Activated naive CD4-positive, alpha-beta T cell treated with anti-CD3 and anti-CD28 coated beads, Interleukin-2, amount 10 ng/mL, durations not matched to agents 5 hours and 36 hours (primary cell): ENCODE data around the gene SYT8. TPM values are rescaled to one million over a fixed set of nuclear protein-coding genes. Genes with fewer than 3 reads are reported as not detected.

Experiments
- microRNA-seq: library from miRNA; unstranded; fragments of <30 nt; microRNA quantifications from one replicate; pipeline ENCODE4 v1.2.0, GENCODE V29; 2022; ENCODE audit warnings: borderline microRNAs expressed, borderline replicate concordance
- total RNA-seq, 2 experiments: library from RNA; stranded (reverse); gene quantifications; one replicate each; pipeline ENCODE4 v1.2.3, GENCODE V29; 2021

Gene SYT8, protein sequence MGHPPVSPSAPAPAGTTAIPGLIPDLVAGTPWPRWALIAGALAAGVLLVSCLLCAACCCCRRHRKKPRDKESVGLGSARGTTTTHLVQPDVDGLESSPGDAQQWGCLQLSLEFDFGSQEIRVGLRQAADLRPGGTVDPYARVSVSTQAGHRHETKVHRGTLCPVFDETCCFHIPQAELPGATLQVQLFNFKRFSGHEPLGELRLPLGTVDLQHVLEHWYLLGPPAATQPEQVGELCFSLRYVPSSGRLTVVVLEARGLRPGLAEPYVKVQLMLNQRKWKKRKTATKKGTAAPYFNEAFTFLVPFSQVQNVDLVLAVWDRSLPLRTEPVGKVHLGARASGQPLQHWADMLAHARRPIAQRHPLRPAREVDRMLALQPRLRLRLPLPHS
- not detected for total RNA-seq

DNA sequence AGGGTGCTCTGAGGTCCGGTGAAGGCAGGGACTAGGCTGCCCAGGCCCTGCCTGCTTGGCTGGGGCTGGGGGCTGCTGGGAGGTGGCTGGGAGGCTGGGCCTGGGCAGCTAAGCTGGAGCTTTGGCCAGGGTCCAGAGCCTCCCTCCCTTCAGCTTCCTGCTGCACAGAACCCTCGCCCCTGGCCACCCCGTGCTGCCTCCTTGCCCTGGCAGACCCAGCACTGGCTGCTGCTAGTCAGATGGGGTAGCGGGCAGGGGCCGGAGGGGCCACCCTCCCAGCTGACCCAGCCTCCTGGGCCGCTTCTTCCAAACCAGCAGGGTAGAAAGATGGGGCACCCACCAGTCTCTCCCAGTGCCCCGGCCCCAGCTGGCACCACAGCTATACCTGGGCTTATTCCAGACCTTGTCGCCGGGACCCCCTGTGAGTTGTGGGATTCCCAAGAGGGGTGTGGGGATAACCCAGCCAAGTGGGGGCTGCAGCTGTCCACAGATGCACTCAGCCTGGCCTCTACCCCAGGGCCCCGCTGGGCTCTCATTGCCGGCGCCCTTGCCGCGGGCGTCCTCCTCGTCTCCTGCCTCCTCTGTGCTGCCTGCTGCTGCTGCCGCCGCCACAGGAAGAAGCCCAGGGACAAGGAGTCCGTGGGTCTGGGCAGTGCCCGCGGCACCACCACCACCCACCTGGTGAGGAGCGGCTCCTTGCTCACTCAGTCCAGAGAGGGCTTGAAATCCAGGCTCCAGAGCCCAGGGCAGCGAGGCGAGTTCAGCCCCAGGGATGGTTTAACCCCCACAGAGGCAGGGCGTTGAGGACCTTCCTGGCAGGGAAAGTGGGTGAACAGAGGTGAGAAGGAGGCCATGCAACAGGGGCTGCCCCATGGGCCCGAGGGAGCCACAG, at the start of gene SYT8:
Gene SYT8 (plus strand): TSS at position 212 of the 892 bp plus-strand sequence. CDS start 116 bp downstream, at position 328.

DNA sequence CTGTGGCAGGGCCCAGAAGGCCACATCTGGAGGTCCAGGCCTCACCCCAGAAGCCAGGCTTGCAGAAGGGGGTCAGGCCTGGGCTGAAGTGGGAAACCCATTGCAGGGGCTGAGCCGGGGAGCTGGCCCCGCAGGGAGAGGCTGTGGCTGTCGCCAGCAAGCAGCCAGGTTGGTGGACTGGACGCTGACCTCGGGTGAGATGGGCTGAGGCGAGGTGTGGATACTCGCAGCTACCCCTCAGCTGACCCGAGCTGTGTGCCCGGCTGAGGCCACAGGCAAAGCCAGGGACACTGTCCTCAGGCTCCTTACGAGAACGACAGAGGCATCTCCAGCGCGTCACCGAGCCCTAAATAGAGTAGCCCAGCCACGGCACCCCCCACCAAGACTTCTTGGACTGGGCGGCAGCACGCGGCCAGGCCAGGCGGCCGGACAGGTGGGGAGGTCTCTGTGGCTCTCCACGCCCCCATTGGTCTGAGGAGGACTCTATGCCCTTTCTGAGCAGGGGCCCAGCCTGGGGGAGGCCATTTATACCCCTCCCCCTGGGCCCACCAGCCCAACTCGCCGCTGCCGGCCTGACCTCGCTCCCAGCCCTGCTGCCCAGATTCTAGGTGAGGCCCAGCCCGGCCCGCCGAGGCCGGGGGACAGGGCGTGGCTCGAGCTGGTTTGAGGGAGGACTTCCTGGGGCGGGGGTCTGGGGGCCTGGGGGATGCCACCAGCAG, 3.8 kb downstream of the SYT8 start, which contains the start of gene TNNI2:
Gene TNNI2 (plus strand): TSS at position 556 of the 719 bp plus-strand sequence. CDS start 716 bp downstream, outside the sequence.

DNA sequence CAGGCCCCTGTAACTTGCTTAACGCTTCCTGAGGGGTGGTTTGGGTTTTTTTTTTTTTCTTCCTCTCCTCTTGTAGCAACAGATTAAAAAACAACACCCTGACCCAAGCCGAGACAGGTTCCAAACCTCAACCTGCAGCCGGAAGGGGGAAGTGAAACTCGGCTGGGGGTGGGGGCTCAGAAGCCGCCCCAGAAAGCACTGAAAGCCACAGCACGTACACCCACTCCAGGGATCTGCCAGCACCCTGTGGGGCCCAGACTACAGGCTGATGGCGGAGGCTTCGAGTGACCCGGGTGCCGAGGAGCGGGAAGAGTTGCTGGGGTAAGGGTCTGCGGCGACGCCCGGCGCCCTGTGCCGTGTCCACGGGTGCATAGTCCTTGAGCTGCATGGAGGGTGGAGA, 18.1 kb downstream of the SYT8 start, which contains the start of gene LSP1:
Gene LSP1 (plus strand): TSS at position 208 of the 400 bp plus-strand sequence. CDS start 61 bp downstream, at position 269.

Small RNA genes lying within 50 kb of the gene (microRNA-seq; reads per million reads assigned to microRNA genes)
- gene MIR4298 (not detected), gene MIR7847 (not detected)

Other genes starting within 250 kb of the SYT8 start
- not detected for gene KRTAP5-1, start 249.7 kb upstream of the SYT8 start, total RNA-seq
- gene KRTAP5-2, start 236.7 kb upstream of the SYT8 start, total RNA-seq, result not detected
- not detected for gene KRTAP5-3, start 226.5 kb upstream of the SYT8 start, total RNA-seq
- not detected for gene KRTAP5-4, start 212.9 kb upstream of the SYT8 start, total RNA-seq
- not detected for gene KRTAP5-5, start 205.2 kb upstream of the SYT8 start, total RNA-seq
- gene KRTAP5-6, start 137.8 kb upstream of the SYT8 start, total RNA-seq, result not detected
- 1 to 10 TPM in 1 of 2 experiments, under 1 TPM in 1; 0.68 to 1.5 TPM for gene IFITM10, start 84.4 kb upstream of the SYT8 start, total RNA-seq
- 100 to 1,000 TPM; 166 to 171 TPM for gene CTSD, start 71.1 kb upstream of the SYT8 start, total RNA-seq
- gene TNNI2, start 4.0 kb downstream of the SYT8 start, total RNA-seq, result not detected
- 100 to 1,000 TPM; 547 to 564 TPM for gene LSP1, start 18.1 kb downstream of the SYT8 start, total RNA-seq
- under 1 TPM in 1 of 2 experiments, not detected in 1; 0.05 TPM for gene PRR33, start 56.9 kb downstream of the SYT8 start, total RNA-seq
- gene TNNT3, start 84.7 kb downstream of the SYT8 start, total RNA-seq, result 10 to 100 TPM; 11.3 to 11.5 TPM
- 10 to 100 TPM; 83.6 to 85.5 TPM for gene MRPL23, start 112.3 kb downstream of the SYT8 start, total RNA-seq
- gene H19, start 162.9 kb downstream of the SYT8 start, total RNA-seq, result not detected